ENCODE data around the gene ERFL. TPM values are rescaled to one million over a fixed set of nuclear protein-coding genes. Genes with fewer than 3 reads are reported as not detected.

ERFL gene
- total RNA-seq, 1 donor from 2014 or later: not detected

DNA sequence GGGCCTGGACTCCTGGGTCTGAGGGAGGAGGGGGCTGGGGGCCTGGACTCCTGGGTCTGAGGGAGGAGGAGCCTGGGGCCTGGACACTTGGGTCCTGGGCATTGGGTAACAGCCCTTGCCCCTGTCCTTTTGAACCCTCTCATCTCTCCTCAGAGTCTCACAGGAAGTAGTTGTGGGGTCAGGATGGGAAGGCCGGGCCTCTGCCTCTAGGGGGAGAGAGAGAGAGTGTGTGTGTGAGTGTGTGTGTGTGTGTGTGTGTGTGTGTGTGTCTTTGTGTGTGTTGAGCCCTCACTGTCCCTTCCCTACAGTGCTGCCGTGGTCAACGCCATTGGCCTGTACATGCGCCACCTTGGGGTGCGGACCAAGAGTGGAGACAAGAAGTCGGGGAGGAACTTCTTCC is 34.4 kb downstream of the ERFL start:
- H3K4me3 ChIP-seq: no peak overlapping the region
- H3K27me3 ChIP-seq: no peaks in the 10 kb centered on the region
- H3K36me3 ChIP-seq: peaks cover 58 to 66% of the 10 kb centered on the region in 2 donors
- H3K27ac ChIP-seq: no peak overlapping the region
- intact Hi-C loops (cut with DNase I): no loop called here
- no peak for DNase-seq (ENCODE audit: low spot score in 2 of 2)
- H3K4me1 ChIP-seq: no peaks in the 10 kb centered on the region
- H3K9me3 ChIP-seq: no peaks in the 10 kb centered on the region
- TF ChIP-seq, protein P1, sequence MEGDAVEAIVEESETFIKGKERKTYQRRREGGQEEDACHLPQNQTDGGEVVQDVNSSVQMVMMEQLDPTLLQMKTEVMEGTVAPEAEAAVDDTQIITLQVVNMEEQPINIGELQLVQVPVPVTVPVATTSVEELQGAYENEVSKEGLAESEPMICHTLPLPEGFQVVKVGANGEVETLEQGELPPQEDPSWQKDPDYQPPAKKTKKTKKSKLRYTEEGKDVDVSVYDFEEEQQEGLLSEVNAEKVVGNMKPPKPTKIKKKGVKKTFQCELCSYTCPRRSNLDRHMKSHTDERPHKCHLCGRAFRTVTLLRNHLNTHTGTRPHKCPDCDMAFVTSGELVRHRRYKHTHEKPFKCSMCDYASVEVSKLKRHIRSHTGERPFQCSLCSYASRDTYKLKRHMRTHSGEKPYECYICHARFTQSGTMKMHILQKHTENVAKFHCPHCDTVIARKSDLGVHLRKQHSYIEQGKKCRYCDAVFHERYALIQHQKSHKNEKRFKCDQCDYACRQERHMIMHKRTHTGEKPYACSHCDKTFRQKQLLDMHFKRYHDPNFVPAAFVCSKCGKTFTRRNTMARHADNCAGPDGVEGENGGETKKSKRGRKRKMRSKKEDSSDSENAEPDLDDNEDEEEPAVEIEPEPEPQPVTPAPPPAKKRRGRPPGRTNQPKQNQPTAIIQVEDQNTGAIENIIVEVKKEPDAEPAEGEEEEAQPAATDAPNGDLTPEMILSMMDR (IDR thresholded peaks at IDR 0.05): no peak

DNA sequence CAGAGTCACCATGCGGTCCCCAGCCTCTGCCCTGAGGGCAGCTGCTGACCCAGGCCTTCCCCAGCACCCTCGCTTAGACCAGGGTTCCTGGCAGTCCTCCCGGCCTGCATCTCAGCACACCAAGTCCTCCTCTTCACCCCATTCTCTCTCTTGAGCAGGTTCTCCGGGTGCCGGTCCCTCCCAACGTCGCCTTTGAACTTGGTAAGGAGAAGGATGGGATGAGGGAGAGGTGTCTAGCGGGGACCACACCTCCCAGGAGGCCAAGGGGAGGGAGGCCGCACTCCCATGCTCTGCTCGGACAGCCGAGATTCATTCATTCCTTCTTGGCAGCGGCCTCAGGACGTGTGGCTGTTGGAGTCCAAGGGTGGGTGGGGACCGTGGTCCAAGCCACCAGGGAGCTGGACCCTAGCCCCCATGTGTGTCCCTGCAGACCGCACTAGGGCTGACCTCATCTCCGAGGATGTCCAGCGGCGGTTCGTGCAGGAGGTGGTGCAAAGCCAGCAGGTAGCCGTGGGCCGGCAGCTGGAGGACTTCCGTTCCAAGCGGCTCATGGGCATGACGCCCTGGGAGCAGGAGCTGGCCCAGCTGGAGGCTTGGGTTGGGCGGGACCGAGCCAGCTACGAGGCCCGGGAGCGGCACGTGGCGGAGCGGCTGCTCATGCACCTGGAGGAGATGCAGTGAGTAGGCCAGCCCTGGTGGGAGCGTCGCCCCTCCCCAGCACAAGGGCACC is 35.9 kb downstream of the ERFL start:
- Histone ChIP-seq H3K27ac (no peak overlapping the region), H3K4me1 (no peaks in the 10 kb centered on the region), H3K27me3 (no peaks in the 10 kb centered on the region), H3K4me3 (no peak overlapping the region), H3K9me3 (no peaks in the 10 kb centered on the region), H3K36me3 (peaks cover 42 to 57% of the 10 kb centered on the region in 2 donors)
- TF ChIP-seq, protein P1 (IDR thresholded peaks at IDR 0.05): no peak
- DNase-seq (ENCODE audit: low spot score in 2 of 2): no peak
- intact Hi-C loops (cut with DNase I): no loop called here

DNA sequence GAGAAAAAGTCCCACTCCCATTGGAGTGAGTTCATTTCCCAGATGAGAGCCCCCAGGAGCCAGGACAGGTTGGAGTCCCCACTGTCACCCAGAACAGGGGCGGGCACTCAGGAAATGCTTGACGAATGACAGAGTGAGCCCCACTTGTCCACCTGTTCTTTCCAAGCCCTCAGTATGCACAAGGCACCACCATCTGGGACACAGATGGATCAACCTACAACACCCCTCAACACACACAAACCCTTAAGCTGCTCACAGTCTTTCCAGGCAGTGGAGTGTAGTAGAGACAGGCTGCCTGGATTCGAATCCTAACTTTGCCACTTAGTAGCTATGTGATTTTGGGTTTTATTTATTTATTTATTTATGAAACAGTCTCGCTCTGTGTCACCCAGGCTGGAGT is 37.3 kb downstream of the ERFL start:
- Histone ChIP-seq H3K9me3 (no peaks in the 10 kb centered on the region), H3K27me3 (no peaks in the 10 kb centered on the region), H3K4me3 (no peak overlapping the region), H3K36me3 (peaks cover 31 to 47% of the 10 kb centered on the region in 2 donors), H3K4me1 (peaks cover 0 to 3% of the 10 kb centered on the region in 2 donors), H3K27ac (no peak overlapping the region)
- intact Hi-C loops (cut with DNase I): no loop called here
- TF ChIP-seq, protein P1 (IDR thresholded peaks at IDR 0.05): no peak
- DNase-seq (ENCODE audit: low spot score in 2 of 2): no peak

DNA sequence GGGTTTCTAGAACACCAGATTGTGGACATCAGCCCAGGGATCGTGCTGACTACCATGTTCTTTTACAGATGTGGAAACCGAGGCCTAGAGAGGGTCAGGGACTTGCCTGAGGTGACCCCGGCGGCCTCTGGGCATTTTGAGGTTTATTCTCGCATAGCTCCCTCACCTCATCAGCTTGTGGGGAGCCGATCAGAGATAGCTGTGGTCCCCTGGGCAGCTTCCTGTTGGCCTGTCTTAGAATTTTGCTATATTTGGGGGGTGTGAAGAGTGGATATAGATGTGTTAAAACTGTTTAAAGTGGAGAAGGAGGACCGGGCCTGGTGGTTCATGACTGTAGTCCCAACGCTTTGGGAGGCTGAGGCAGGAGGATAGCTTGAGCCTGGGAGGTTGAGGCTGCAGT is 38.4 kb downstream of the ERFL start:
- H3K4me3 ChIP-seq: no peak overlapping the region
- H3K36me3 ChIP-seq: peaks cover 22 to 36% of the 10 kb centered on the region in 2 donors
- H3K27ac ChIP-seq: no peak overlapping the region
- TF ChIP-seq, protein P1 (IDR thresholded peaks at IDR 0.05): no peak
- intact Hi-C loops (cut with DNase I): no loop called here
- peaks cover 7 to 8% of the 10 kb centered on the region in 2 donors for H3K4me1 ChIP-seq
- no peak for DNase-seq (ENCODE audit: low spot score in 2 of 2)
- H3K27me3 ChIP-seq: no peaks in the 10 kb centered on the region
- H3K9me3 ChIP-seq: no peaks in the 10 kb centered on the region

DNA sequence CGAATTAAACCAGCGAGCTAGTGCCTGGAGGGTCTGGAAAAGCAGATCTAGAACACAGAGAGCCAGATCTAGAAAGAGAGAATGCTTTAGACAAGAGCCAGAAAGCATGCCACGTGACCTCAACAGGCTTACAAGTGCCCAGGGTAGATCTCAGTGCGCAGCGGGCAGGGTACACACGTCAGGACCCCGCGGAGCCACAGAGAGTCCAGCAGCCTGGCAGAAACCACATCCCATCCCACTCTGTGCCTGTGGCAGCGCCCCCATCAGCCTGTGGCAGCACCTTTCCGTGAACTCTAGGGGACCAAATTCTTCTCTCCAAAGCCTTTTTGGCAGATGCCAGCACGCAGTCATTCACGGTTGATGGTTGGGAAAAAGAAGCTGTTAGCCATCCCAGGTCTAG is 39.3 kb downstream of the ERFL start:
- intact Hi-C loops (cut with DNase I): no loop called here
- DNase-seq (ENCODE audit: low spot score in 2 of 2): no peak
- no peak overlapping the region for H3K27ac ChIP-seq
- TF ChIP-seq, protein P1 (IDR thresholded peaks at IDR 0.05): no peak
- H3K4me3 ChIP-seq: no peak overlapping the region
- H3K36me3 ChIP-seq: peaks cover 16 to 27% of the 10 kb centered on the region in 2 donors
- H3K4me1 ChIP-seq: peaks cover 12% of the 10 kb centered on the region in 2 donors
- no peaks in the 10 kb centered on the region for H3K9me3 ChIP-seq
- H3K27me3 ChIP-seq: no peaks in the 10 kb centered on the region

Measured in ascending aorta (tissue), 2 donors.